COR-L47 (cell line): ENCODE data around the gene CLDN15.
"Not testable (repeated sequence)": the region's sequence is repeated elsewhere in the genome, so short reads cannot be mapped to it uniquely, and the experiment has no call there.

ENCODE experiments used
- DNase-seq: peaks from one replicate; lab custom pipeline; 2025; lab: John Stamatoyannopoulos, UW

Gene CLDN15

GRCh38 chr7:101222275-101222830 is 15.2 kb downstream of the CLDN15 start:
- no peak for DNase-seq

- no peak for DNase-seq
Observed at GRCh38 chr7:101220295-101220694, 17.3 kb downstream of the CLDN15 start.

GRCh38 chr7:101218236-101219125 is 19.1 kb downstream of the CLDN15 start:
- no peak for DNase-seq

GRCh38 chr7:101217388-101218235 is 20.0 kb downstream of the CLDN15 start, which contains the start of the genes PLOD3 and ZNHIT1:
Gene PLOD3, minus strand, starts transcription at chr7:101217581. Its CDS starts 307 bp downstream, at chr7:101217274.
Gene ZNHIT1, plus strand, starts transcription at chr7:101218165. Its CDS starts 31 bp downstream, at chr7:101218196.
- DNase-seq, result peak; percentile 98

GRCh38 chr7:101216860-101217387 is 20.7 kb downstream of the CLDN15 start:
- DNase-seq, result no peak

- no peak for DNase-seq
Observed at GRCh38 chr7:101216001-101216859, 21.4 kb downstream of the CLDN15 start.

- no peak for DNase-seq
Observed at GRCh38 chr7:101212014-101212413, 25.6 kb downstream of the CLDN15 start.

- DNase-seq, result no peak
Observed at GRCh38 chr7:101211501-101211900, 26.1 kb downstream of the CLDN15 start.

- no peak for DNase-seq
Observed at GRCh38 chr7:101210143-101210542, 27.5 kb downstream of the CLDN15 start.

GRCh38 chr7:101208794-101209193 is 28.8 kb downstream of the CLDN15 start:
- no peak for DNase-seq

GRCh38 chr7:101207459-101207858 is 30.1 kb downstream of the CLDN15 start:
- DNase-seq, result no peak

- no peak for DNase-seq
Observed at GRCh38 chr7:101206665-101207042, 30.9 kb downstream of the CLDN15 start.

- no peak for DNase-seq
Observed at GRCh38 chr7:101205901-101206664, 31.5 kb downstream of the CLDN15 start.

- DNase-seq, result not testable (repeated sequence)
Observed at GRCh38 chr7:101203740-101204738, 33.6 kb downstream of the CLDN15 start.

GRCh38 chr7:101202603-101202918 is 35.0 kb downstream of the CLDN15 start:
- DNase-seq, result no peak

- DNase-seq, result no peak
Observed at GRCh38 chr7:101201695-101202602, 35.7 kb downstream of the CLDN15 start.

- no peak for DNase-seq
Observed at GRCh38 chr7:101200862-101201599, 36.6 kb downstream of the CLDN15 start, which contains the start of gene MOGAT3. Gene MOGAT3, minus strand, starts transcription at chr7:101201036. Its CDS starts 182 bp downstream, at chr7:101200854.
